MCF 10A (cell line): ENCODE data around the gene OR10X1. TPM values are rescaled to one million over a fixed set of nuclear protein-coding genes. Genes with fewer than 3 reads are reported as not detected.

Experiments used
- Bru-seq: library from RNA; stranded (reverse); fragments of 400-500 nt; gene quantifications from one replicate; lab custom pipeline; 2021; lab: Mats Ljungman, UMichigan
- BruChase-seq, 2 experiments: library from RNA; stranded (reverse); fragments of 400-500 nt; gene quantifications; one replicate each; lab custom pipeline; 2021; lab: Mats Ljungman, UMichigan
- BruUV-seq: library from RNA; stranded (reverse); fragments of 400-500 nt; replicated peaks from 2 replicates; lab custom pipeline; 2021; lab: Mats Ljungman, UMichigan
- CTCF ChIA-PET: fragments of 300-600 bp; sonication (Branson Sonifier 250); formaldehyde crosslinking; extraction: SDS; loops from one replicate; lab custom pipeline; 2021; ENCODE audit warnings: antibody characterized with exemption, inconsistent platforms; lab: Yijun Ruan, JAX
- POLR2A ChIA-PET: fragments of 300-600, 350-650 bp; sonication (Branson Sonifier 250); formaldehyde crosslinking; extraction: SDS; loops from one replicate; lab custom pipeline; 2020; ENCODE audit warnings: antibody characterized with exemption, inconsistent platforms; lab: Yijun Ruan, JAX
- DNase-seq: peaks from one replicate; pipeline ENCODE4 v3.0.0-alpha.2; 2018; ENCODE audit not compliant: unreplicated experiment
- H3K27ac Mint-ChIP-seq: one replicate; pipeline ENCODE4 v1.8.0; 2022; ENCODE audit warnings: mild to moderate bottlenecking, low read depth, mixed read lengths; ENCODE audit not compliant: unreplicated experiment
- H3K27me3 Mint-ChIP-seq: one replicate; pipeline ENCODE4 v1.8.0; 2022; ENCODE audit warnings: mixed read lengths; ENCODE audit not compliant: insufficient read depth, unreplicated experiment
- H3K36me3 Mint-ChIP-seq: one replicate; pipeline ENCODE4 v1.8.0; 2022; ENCODE audit warnings: mild to moderate bottlenecking, moderate library complexity, mixed read lengths; ENCODE audit not compliant: insufficient read depth, unreplicated experiment
- H3K4me1 Mint-ChIP-seq: one replicate; pipeline ENCODE4 v1.8.0; 2022; ENCODE audit warnings: mixed read lengths; ENCODE audit not compliant: insufficient read depth, unreplicated experiment
- H3K4me3 Mint-ChIP-seq: one replicate; pipeline ENCODE4 v1.8.0; 2022; ENCODE audit warnings: mild to moderate bottlenecking, moderate library complexity, mixed read lengths; ENCODE audit not compliant: unreplicated experiment
- H3K9me3 Mint-ChIP-seq: one replicate; pipeline ENCODE4 v1.8.0; 2022; ENCODE audit warnings: mixed read lengths; ENCODE audit not compliant: unreplicated experiment
- intact Hi-C: fragments of 100-400 bp; cut with micrococcal nuclease; formaldehyde crosslinking; loops from 2 replicates; pipeline ENCODE4 v1.14.1; 2022
- long read RNA-seq: library from polyadenylated mRNA; stranded (forward); transcript quantifications from one replicate; pipeline ENCODE4 v2.0.0, GENCODE V29; 2022
- total RNA-seq: library from RNA; stranded (reverse); gene quantifications from 2 replicates; pipeline ENCODE4 v1.2.3, GENCODE V29; 2022
- TF ChIP-seq, protein P1 (sequence below): fragments of 200-600 bp; IDR thresholded peaks from one replicate; pipeline ENCODE4 v1.8.0; 2022; ENCODE audit warnings: antibody characterized with exemption, mild to moderate bottlenecking; ENCODE audit not compliant: unreplicated experiment

OR10X1 gene, protein sequence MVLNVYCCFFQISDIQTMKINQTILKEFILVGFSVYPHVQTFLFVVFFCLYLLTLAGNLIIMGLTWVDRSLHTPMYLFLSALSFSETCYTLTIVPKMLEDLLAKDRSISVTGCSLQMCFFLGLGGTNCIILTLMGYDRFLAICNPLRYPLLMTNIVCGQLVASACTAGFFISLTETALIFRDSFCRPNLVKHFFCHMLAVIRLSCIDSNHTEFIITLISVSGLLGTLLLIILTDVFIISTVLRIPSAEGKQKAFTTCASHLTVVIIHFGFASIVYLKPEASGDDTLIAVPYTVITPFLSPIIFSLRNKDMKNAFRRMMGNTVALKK
- total RNA-seq, result not detected in 2 replicates
- not detected for Bru-seq, nascent RNA
- BruChase-seq, experiment 1, labeled RNA remaining after a 6-hour chase, result not detected
- not detected for BruChase-seq, experiment 2, labeled RNA remaining after a 2-hour chase
- long read RNA-seq, result 0 reads

DNA sequence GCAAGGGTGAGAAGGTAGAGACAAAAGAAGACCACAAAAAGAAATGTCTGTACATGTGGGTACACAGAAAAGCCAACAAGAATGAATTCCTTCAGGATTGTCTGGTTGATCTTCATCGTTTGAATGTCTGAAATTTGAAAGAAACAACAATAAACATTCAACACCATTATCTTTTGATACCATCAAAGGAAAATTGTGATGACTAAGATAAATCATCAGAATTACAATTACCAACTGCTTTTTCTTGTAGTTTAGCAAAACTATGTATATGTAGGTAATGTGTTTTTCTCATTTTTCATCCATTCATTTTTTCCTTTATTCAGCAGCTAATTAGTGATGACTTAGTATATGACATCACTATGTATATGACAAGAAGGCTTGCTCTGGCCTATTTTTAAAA is at the start of gene OR10X1:
TSS of gene OR10X1 (minus strand) at position 167 of the 400 bp plus-strand sequence. CDS start at position 167, 0 bp downstream.
- CTCF ChIA-PET, result no interaction called here
- H3K36me3 Mint-ChIP-seq, result no peaks in the 10 kb centered on the region

DNA sequence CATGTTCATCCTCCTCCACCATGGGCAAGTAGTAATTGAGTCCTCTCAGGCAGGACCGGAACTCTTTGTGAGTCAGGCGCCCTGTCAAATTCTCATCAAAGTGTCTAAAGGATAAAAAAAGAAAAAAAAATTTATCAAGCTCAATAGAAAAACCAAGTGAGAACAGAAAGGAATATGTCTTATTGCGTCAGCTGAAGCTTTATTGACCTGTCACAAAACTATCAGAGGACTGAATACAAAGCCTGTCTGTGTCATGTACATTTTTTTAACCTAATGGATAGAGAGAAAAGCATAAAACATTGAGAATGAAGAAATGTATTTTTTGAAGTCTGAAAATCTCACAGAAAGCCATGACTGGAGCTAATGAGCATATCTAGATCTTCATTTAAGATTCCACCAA is 34.1 kb upstream of the OR10X1 start:
- POLR2A ChIA-PET, result no interaction called here

More for the DNA sequence above, at the start of gene OR10X1:
- no peak for DNase-seq
- Mint-ChIP-seq H3K4me3 (no peak within 1 kb of the TSS), H3K27ac (no peak within 1 kb of the TSS), H3K27me3 (peaks cover 41% of the 10 kb centered on the region), H3K9me3 (no peaks in the 10 kb centered on the region), H3K4me1 (no peaks in the 10 kb centered on the region)
- intact Hi-C loops, result no loop called here
- TF ChIP-seq, protein P1, sequence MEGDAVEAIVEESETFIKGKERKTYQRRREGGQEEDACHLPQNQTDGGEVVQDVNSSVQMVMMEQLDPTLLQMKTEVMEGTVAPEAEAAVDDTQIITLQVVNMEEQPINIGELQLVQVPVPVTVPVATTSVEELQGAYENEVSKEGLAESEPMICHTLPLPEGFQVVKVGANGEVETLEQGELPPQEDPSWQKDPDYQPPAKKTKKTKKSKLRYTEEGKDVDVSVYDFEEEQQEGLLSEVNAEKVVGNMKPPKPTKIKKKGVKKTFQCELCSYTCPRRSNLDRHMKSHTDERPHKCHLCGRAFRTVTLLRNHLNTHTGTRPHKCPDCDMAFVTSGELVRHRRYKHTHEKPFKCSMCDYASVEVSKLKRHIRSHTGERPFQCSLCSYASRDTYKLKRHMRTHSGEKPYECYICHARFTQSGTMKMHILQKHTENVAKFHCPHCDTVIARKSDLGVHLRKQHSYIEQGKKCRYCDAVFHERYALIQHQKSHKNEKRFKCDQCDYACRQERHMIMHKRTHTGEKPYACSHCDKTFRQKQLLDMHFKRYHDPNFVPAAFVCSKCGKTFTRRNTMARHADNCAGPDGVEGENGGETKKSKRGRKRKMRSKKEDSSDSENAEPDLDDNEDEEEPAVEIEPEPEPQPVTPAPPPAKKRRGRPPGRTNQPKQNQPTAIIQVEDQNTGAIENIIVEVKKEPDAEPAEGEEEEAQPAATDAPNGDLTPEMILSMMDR, result no peak
- no TSS peak for BruUV-seq
- POLR2A ChIA-PET, result no interaction called here

DNA sequence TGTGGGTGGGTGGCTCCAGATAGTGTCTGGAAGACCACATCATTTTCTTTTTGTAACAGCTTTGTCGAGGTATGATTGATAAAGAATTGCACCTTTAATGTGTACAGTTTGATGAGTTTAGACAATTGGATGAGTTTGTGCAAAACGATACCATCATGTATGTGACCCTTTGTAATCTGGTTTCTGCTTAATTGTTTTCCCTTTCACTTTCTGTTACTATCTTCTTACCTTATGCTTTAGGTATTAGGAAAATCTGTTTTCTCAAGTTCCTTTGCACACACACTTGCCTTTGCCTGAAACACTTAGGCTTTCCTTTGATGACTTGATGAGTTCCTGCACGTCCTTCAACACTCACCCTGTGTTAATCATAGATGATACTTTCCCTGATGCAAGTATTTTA is 32.2 kb upstream of the OR10X1 start:
- CTCF ChIA-PET, result interaction anchor here (0.6 kb wide), 1 partner anchor 51 kb away, joined by 3 read pairs; no protein-coding TSS in a partner anchor
- intact Hi-C loops, result no loop called here
- POLR2A ChIA-PET, result no interaction called here
- Mint-ChIP-seq H3K4me3 (no peak overlapping the region), H3K9me3 (no peaks in the 10 kb centered on the region), H3K36me3 (no peaks in the 10 kb centered on the region), H3K27me3 (peaks cover 74% of the 10 kb centered on the region), H3K4me1 (peaks cover 5% of the 10 kb centered on the region), H3K27ac (no peak overlapping the region)
- no peak for DNase-seq
- no TSS peak for BruUV-seq
- TF ChIP-seq, protein P1, result no peak

More for the DNA sequence above, 34.1 kb upstream of the OR10X1 start:
- no peaks in the 10 kb centered on the region for H3K36me3 Mint-ChIP-seq
- no TSS peak for BruUV-seq
- no peak overlapping the region for H3K27ac Mint-ChIP-seq
- H3K4me3 Mint-ChIP-seq, result no peak overlapping the region
- H3K9me3 Mint-ChIP-seq, result no peaks in the 10 kb centered on the region
- DNase-seq, result no peak
- CTCF ChIA-PET, result interaction anchor here (0.5 kb wide), 1 partner anchor 20 kb away, joined by 3 read pairs; no protein-coding TSS in a partner anchor
- H3K4me1 Mint-ChIP-seq, result peaks cover 5% of the 10 kb centered on the region
- H3K27me3 Mint-ChIP-seq, result peaks cover 84% of the 10 kb centered on the region
- intact Hi-C loops, result no loop called here
- TF ChIP-seq, protein P1, result no peak

DNA sequence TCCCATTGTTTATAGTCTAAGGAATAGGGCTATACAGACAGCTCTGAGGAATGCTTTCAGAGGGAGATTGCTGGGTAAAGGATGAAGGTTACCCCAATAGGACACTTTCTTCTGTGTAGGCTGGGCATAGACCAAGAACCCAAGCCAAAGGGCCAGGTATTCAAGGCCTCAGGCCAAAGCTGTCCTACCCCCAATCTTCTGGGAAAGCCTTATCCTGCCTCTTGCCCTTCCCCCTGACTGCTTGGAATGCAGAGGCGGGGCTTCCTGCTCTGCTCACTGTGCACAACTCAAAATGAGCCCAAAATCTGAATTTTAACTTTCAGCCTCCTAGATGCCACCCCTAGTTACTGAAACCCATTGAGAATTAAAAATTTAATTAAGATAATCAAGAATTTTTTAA is 27.6 kb upstream of the OR10X1 start:
- DNase-seq, result no peak
- ChIA-PET POLR2A (no interaction called here), CTCF (interaction anchor here (0.6 kb wide), 1 partner anchor 61 kb away, joined by 4 read pairs; no protein-coding TSS in a partner anchor)
- no peak overlapping the region for H3K27ac Mint-ChIP-seq
- no peaks in the 10 kb centered on the region for H3K9me3 Mint-ChIP-seq
- no peak overlapping the region for H3K4me3 Mint-ChIP-seq
- peaks cover 5% of the 10 kb centered on the region for H3K4me1 Mint-ChIP-seq
- H3K27me3 Mint-ChIP-seq, result peaks cover 44% of the 10 kb centered on the region
- no peaks in the 10 kb centered on the region for H3K36me3 Mint-ChIP-seq
- TF ChIP-seq, protein P1, result no peak
- no TSS peak for BruUV-seq
- intact Hi-C loops, result no loop called here
